GM18519 (cell line): ENCODE measurements around the gene DUSP2.
"Not testable (repeated sequence)": the region's sequence is repeated elsewhere in the genome, so short reads cannot be mapped to it uniquely, and the experiment has no call there.

Experiments
- ATAC-seq: cut with Tn5 transposase; IDR thresholded peaks from one replicate; pipeline ENCODE4 v1.9.1; 2021; ENCODE audit warnings: mild to moderate bottlenecking, moderate library complexity; ENCODE audit not compliant: unreplicated experiment, low FRiP score

DUSP2 gene

DNA sequence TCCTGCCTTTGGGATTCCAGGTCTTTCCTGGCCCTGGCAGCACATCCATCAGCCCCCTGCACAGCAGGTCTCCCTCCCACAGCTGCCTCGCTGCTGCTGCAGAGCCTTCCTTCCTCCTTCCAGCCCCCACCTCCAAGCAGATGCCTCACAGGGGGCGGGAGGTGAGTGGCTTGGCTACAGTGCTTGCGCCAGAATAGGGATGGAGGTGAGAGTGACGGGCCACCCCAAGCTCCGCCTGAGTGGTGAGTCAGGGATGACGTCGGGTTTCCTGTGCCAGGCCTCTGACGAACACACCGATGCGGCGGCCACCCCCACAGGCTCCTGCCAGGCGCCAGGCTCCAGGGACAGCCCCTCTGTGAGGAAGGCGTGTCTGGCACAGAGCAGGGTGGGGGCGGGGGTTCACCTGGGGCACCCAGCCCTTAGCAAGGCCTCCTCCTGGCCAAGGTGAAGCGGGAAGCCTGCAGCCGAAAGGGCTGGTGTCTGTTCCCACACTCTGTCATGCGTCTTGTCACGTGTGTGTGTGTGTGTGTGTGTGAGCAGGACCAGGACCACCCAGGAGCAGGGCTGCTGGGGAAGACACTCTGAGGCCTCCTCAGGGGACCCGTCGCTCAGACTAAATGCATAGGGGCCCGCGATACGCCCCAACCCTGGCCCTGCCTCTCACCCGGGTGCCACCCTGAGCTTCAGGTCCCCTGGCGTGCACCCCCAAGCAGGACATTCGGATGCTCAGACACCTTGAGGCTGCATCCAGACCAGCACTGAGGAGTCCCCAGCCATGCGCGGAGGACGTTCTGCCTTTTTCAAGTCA, 3.4 kb upstream of the DUSP2 start:
- peak; percentile 29 for ATAC-seq

DNA sequence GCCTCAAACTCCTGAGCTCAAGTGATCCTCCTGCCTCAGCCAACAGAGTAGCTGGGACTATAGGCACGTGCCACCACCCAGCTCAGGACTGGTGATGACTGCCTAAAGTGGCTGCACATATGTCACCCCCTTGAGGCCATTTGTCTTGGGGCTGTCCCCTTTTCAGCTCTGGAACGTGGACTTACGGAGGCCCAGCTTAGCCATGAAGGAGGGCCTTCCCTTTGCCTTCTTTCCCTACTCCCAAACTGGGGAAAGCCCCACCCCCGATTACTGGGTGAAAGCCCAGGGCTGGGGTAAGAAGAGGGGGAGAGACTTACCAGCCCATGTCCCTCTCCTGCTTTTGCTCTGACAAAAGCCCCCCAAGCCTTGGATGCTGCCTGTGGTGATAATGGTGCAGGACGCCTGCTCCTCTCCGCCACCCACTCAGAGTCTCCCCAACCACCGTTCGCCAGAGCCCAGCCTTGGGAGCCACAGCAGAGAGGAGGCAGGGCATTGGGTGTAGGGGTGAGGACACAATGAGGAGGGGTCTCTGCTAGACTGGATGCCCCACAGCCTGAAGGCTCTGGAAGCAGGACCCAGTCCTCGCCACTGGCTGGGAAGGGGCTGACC, 2.5 kb upstream of the DUSP2 start:
- ATAC-seq = no peak

DNA sequence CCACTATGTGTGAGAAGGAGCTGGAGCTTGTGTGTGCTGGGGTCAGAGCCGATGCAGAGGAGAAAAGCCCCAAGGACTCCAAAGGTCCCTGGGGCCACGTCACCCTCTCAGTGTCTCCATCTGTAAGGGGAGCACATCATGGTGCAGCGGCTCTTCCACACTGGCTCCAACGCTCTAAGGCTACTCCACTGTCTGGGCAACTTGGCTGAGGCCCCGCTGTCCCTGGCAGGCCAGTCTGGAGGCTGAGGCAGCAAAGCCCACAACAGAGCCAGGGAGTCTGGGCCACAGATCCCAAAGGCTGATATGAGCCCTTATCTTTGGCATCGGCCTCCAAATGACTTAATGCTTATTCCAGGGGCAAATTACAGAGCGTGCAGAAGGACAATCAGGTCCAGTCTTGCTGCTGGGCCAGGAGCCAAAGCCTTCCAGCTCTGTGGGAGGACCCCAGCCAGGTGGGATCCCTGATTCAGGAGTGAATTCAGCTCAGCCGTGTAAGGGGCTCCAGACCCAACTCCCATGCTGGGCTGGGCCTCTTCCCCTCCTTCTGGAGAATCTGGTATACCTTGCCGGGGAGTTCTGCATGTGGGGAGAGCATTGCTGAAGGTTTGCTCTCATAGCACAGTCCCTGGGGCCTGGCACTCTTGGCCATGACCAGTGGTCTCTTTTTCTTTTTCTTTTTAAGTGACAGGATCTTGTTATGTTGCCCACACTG, 1.8 kb upstream of the DUSP2 start:
- no peak for ATAC-seq

DNA sequence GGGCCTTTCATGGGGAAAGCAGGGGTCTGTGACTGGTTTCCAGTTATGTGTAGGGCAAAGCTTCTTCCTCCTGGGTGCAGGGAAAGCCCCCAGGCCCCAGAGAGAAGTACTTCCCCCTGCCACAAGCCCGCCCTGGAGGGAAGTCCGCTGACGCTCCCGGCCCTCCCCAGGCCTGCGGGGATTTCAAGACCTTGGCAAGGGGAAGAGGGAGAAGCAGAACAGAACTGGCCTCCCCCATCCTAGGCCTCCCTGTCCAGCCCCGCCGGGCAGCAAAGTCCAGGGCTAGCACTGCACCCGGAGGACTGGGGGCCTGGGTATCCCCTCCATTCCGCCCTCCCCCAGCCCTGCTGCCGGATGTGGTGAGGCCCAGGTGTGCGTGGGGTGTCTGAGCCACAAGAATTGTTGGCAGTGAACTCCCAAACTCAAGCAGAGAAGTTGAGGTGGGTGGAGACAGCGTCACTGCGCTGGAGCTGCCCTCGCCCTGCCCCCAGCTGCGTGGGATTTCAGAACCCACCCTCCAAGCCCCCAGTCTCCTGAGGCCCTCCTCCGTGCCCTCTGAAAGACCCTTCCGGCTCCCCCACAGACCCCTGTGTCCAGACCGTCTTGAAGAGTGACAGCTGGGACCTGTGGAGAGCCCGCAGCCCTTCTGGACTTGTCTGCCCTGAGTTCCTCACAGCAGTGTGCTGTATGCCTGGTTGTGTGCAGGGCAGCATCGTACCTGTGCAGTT, 1.1 kb upstream of the DUSP2 start:
- ATAC-seq = peak; percentile 26

DNA sequence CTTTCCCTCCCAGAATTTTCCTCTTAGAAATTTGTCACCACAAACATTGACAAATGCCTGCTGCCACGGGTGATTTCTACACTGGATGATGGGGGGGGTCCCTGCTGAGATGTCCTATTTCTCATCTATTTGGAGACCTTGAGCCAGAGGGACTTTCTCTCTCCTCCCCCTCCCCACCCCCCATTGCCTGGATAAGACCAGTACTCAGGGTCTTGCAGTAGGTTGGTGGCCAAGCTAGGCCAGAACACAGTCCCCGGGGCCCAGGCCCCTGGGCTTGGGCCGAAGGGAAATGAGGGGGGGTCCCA, 560 bp upstream of the DUSP2 start:
- ATAC-seq = no peak

DNA sequence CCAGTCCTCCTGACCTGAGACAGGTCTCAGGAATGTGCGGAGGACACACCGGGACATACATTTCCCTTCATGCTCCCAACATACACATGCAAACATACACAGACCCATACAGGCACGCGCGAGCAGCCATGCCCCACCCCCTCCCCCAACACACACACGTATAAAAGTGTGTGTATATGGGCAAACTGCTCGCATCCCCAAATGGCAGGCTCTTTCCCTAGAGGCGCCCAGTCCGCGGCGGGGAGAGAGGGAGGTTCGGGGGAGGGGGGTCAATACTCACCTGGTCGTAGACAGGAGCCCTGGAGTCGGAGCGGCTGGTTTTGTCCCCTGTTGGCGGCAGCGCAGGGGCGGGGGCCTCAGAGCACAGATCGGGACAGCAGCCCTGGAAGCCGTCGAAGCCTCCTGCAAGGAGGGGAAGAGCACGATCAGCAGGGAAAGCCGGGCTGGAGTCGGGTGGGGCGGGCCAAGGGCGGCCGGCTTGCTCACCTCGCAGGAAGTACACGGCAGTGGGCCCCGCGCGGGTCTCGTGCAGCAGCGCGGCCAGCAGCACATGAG, 682 bp downstream of the DUSP2 start:
- no peak for ATAC-seq

DNA sequence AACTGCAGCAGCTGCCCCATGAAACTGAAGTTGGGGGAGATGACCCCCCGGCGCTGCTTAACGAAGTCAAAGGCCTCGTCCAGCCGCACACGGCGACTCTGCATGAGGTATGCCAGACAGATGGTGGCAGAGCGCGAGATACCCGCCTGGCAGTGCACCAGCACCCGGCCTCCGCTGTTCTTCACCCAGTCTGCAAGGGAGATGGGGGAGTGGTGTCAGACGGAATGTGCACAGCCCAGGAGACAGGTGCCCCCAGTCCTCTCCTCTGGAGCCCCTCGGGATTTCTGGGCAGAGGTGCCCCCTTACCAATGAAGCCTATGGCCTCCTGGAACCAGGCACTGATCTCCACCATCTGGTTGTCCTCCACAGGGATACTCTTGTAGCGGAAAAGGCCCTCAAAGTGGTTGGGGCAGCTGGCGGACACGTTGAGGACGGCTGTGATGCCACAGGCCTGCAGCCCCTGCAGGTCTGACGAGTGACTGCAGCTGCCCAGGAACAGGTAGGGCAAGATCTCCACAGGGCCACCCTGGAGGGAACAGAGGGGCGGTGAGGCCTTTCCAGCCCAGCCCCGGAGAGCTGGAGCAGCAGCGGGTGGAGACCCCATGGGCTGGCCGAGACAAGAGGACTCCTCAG, 1.3 kb downstream of the DUSP2 start:
- ATAC-seq = no peak

DNA sequence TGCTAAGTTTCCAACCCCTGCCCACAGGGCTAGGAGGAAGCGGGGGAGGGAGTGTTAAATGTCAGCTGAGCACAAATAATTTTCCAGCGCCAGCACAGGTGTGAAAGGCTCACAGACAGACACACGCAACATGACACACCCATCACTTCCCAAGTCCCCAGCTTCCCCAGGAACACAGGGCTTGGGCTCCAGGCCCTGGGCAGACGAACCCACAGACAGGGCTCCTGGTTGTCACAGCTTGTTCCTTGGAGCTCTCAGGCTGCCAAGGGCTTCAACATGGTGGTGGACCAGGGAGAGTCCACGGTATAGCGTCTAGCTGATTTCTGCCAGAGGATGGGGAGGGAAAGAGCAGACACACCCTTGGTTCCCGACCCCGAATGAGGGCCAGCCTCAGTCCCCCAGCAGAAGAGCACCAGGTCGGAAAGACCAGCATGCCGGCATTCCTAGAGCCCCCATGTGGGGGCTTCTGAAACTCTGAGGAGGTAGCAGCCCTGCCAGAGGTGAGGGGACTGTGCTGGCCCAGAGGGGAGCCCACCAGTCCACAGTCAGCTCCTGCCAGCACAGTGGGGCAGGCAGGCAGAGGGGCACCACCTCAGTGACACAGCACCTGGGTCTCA, 1.9 kb downstream of the DUSP2 start:
- ATAC-seq = no peak

DNA sequence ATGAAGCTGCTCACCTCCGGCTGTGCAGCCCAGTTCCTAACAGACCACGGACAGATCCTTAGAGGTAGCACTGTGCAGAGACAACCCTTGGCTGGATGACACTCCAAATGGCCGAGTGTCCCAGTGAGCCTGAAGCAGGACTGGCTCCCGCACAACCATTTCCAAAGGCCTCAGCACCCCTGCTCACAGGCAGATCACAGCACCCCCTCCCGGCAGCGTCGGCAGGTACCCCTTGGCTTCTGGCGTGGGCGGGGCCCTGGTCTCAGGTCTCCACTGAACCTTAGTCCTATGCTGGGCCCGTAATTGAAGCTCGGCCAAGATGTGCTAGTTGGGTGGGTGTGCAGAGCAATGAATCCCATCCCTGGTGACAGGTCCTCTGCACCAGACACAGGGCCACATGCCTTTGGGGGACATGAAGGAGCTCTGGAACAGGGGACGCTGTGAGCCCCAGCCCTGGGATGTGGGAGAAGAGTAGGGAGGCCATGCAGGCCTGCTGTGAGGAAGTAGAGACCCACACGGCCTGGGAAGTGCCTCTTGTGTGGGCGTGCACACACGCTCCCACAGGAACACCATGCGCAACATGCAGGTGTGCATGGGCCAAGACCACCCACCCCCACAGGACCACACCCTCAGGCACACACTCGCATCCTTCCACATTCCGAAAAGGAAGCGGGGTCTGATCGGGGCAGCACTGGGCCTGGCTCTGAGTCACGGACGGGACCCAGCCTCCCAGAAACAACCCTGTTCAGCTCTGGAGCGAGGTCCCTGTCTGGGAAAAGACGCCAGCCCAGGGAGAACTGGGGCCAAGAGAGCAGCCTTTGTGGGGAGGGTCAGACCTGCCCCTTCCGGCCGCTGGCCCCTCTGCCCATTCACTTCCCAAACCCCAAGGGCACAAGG, 2.8 kb downstream of the DUSP2 start:
- ATAC-seq = no peak

DNA sequence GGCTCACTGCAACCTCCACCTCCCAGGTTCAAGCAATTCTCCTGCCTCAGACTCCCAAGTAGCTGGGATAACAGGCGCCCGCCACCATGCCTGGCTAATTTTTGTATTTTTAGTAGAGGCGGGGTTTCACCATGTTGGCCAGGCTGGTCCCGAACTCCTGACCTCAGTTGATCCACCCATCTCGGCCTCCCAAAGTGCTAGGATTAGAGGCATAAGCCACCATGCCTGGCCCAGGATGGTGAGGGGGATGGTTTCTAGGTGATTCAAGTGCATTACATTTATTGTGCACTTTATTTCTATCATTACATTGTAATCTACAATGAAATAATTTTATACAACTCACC, 3.6 kb downstream of the DUSP2 start:
- ATAC-seq = not testable (repeated sequence)

DNA sequence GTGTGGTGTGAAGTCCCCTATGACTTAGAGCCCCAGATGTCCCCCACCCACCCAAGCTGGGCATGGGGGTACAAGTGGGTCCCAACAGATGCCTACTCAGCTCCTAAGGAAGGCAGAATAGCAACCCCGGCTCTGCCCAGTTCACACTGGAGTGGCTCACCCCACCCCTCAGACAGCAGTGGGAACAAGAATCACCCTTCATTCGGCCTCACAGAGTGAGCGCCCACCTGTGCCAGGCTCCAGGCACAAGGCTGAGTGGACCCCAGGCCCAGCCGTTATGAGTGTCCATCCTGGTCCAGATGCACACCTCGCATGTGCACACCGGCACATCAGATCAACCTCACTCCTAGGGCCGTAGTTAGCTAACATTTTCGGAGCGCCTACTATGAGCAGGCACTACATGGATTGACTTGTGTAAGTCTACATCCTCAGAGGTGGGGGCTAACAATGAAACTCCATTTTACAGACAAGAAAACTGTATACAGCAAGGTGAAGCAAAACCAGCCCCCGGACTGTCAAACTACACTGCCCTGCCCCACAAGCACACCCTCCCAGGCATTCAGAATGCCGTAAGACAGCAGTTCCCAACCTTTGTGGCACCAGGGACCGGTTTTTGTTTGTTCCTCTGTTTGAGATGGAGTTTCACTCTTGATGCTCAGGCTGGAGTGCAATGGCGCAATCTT, 4.2 kb downstream of the DUSP2 start:
- ATAC-seq = no peak

DNA sequence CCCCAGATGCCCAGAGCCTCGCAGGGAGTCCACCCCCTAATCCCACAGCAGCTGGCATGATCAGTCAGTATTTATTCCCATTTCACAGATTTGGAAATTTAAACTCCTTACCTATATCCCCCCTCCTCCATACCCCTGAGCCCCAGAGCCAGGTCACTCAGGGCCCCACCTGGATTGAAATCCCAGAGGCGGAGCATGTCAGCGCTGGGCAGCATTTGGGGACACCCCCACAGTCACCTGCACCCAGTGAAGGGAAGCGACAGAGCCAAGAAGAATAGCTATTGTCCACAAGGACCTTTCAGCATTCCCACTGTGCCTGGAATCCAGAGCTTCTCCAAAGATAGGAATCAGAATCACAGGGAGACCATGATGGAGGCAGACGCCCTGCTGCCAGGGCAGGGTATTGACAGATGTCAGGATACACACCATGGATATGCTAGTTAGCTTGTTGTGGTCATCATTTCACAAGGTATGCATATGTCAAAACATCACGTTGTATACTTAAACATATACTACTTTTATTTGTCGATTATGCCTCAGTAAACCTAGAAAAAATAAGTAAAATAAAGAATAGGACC, 6.0 kb downstream of the DUSP2 start:
- ATAC-seq = no peak

DNA sequence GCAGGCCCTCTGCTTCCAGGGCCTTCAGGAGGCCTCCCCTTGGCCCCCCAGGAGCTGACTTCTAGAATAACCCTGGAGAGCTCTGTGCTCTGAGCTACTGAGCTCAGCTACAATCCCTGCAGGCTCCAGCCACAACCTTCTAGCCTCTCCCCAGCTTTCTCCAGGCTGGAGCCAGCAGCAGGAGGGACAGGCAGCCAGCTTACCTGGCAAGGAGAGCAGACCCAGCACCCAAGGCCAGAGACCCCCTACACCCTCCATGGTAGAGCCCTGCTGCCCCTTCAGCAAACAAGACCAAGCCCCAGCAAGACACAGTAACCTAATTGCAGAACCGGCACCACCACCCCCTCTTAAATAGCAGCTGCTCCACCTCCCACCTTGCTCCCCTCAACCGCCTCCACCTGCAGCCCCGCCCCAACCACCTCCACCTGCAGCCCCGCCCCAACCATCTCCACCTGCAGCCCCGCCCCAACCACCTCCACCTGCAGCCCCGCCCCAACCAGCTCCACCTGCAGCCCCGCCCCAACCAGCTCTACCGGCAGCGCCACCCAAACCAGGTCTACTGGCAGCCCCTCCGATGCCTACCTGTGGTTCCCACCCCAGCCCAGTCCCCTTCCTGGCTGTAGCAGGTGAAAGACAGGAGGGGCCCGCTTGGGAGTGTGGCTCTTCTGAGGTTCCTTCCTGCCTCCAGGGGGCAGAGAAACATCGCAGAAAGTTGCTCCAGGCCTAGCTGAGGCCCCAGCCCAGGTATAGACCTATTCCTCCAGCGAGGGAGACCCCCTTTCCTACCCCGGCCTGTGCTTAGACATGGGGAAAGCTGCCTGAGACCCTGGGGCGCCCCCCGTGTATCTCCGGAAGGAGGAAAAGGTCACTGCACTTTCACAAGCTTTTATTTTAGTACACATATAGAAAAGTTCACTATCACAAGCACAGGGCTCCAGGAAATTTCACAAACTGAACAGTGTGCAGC, 6.8 kb downstream of the DUSP2 start, which contains the start of gene ASTL:
Gene ASTL, minus strand, starts transcription at position 324 of the 967 bp plus-strand sequence. Its CDS starts 66 bp downstream, at position 258.
- ATAC-seq = no peak

DNA sequence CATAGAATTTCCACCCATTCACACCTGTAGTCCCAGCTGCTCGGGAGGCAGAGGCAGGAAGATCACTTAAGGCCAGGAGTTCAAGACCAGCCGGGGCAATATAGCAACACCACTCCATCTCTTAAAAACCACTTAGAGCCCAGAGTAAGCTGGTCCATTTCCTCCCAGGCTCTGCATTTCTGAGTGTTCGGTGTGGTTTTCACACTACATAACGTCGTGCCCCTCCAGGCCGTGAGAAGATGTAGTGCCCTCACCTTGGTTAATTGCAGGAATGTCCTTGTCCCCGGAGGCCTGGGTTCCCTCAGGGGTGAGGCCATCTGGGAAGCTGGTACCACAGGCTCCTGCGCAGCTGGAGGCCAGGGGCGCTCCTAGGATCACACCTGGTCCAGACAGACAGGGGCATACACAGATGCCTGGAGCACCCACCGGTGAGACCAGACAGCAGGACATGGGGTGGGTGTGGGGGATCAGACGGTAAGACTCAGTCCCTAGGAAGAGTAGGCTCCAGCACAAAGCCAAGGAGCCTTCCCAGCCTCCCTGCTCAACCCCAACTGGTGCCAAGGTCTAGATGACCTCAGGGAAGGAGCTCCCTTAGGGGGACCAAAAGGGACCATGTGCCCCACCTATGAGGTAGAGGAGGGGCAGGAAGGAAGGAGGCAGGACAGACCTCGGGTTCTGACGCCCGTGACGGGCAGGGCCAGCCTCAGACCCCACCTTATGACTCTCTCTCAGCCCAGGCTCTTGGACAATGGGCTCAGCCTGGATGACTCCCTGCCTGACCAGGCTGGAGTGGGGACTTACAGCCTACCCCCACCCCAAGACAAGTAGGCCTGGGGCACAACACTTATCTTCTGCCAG, 7.7 kb downstream of the DUSP2 start:
- no peak for ATAC-seq

DNA sequence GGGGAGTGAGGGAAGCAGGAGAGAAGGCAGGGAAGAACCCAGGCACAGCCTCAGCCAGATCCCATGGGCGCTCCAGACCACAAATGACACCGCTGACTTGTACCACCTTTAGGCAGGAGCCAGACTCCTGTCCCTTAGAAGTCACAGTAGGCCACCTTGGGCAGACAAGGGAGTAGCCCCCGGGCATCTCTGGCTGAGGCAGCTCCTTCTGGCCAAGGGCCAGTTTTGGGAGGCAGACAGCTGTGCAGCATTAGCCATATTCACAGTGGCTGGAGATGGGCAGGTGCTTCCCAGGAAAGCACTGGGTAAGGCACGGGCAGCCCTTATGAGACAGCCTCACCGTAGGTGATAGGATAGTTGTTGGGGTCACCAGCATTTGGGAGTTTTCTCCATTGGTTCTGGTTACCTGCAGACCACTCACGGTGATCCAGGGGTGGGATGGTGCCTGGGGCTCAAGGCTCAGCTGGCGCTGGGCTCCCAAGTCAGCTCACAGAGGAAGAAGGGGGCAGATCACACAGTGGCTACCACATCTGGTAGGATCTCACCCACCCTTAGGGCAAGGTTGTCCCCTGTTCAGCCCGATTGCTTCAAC, 9.0 kb downstream of the DUSP2 start:
- no peak for ATAC-seq

DNA sequence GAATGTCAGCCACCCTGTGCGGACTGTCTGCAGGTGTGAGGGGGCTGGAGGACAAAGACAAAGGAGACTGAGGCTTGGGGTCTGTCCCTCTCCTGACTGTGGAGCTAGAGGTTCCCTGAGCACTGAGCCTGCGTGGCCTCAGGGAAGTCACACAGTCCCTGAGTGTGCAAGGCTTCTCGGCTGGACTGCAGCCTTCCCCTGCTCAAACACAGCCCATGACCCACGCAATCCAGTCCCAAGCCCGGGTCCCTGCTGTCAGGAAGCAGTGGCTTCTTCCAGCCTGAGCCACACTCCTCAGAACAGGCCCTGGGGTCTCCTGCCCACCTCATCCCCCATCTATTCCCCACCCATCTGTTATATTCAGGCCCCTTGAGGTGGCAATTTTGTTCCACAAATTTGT, 9.6 kb downstream of the DUSP2 start:
- ATAC-seq = no peak
